ENCODE data around the gene PRKCZ. TPM values are rescaled to one million over a fixed set of nuclear protein-coding genes. Genes with fewer than 3 reads are reported as not detected.

The PRKCZ gene
- total and polyA plus RNA-seq, 9 of the 15 experiments (the other 6 are each of a cell fraction or from before 2014, with no cell fraction given) = 0.07 to 3.1 (median 1.3) TPM

DNA sequence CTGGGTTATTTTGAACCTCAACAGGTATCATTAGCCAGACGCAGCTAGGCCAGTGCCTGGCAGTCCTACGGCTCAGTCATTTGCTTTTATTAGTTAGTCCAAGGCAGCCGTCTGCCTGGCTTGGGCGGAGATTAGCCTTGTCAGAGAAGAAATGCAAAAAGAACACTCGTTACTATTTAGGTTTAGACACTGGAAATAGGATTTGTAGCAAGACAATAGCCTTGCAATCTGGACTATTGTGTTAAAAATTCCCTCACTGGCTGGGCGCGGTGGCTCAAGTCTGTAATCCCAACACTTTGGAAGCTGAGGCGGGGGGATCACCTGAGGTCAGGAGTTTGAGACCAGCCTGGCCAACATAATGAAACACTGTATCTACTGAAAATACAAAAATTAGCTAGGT is 11.0 kb upstream of the PRKCZ start:
- no peaks in the 10 kb centered on the region for H3K36me3 ChIP-seq (ENCODE audit: control insufficient read depth, insufficient read depth, low read length)
- no peak overlapping the region for H3K4me2 ChIP-seq (ENCODE audit: insufficient read depth, low read length)
- DNase-seq (ENCODE audit: extremely low read depth in 1 of 4, low spot score in 3 of 4) (no peak), FAIRE-seq (no peak), ATAC-seq (no peak)
- no peak overlapping the region for H2AFZ ChIP-seq (ENCODE audit: low read depth, low read length)
- ChIA-PET CTCF (ENCODE audit: low intra/inter-chr PET ratio) (interaction anchor here (0.8 kb wide), 1 partner anchor 80 kb away, joined by 3 read pairs; no protein-coding TSS in a partner anchor), POLR2A (interaction anchor here (1.0 kb wide), 2 partner anchors 8 to 71 kb away, joined by 3 to 4 read pairs; no protein-coding TSS in a partner anchor)
- no peak overlapping the region for H3K4me3 ChIP-seq
- no peak overlapping the region for H3K27ac ChIP-seq (ENCODE audit: extremely low read depth, low read depth, low read length)
- TF ChIP-seq HIVEP1 (CRISPR knock-in tag; IDR thresholded peaks at IDR 0.05) (no peak), RNF2 (IDR thresholded peaks at IDR 0.05) (no peak), KLF1 (tag; IDR thresholded peaks at IDR 0.05) (no peak), ZKSCAN8 (CRISPR knock-in tag; IDR thresholded peaks at IDR 0.05) (no peak), ZC3H4 (CRISPR knock-in tag; IDR thresholded peaks at IDR 0.05; ENCODE audit: borderline replicate concordance) (no peak), HDAC8 (tag; IDR thresholded peaks at IDR 0.05) (no peak), FIP1L1 (IDR thresholded peaks at IDR 0.05; ENCODE audit: low read depth, low read length, poor library complexity, severe bottlenecking) (no peak), ZNF584 (CRISPR knock-in tag; IDR thresholded peaks at IDR 0.05; ENCODE audit: low read depth) (no peak)
- TF ChIP-seq, protein P1, sequence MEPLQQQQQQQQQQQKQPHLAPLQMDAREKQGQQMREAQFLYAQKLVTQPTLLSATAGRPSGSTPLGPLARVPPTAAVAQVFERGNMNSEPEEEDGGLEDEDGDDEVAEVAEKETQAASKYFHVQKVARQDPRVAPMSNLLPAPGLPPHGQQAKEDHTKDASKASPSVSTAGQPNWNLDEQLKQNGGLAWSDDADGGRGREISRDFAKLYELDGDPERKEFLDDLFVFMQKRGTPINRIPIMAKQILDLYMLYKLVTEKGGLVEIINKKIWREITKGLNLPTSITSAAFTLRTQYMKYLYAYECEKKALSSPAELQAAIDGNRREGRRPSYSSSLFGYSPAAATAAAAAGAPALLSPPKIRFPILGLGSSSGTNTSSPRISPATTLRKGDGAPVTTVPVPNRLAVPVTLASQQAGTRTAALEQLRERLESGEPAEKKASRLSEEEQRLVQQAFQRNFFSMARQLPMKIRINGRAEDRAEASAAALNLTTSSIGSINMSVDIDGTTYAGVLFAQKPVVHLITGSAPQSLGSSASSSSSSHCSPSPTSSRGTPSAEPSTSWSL (CRISPR knock-in tag; IDR thresholded peaks at IDR 0.05; ENCODE audit: borderline replicate concordance) = no peak
- TF ChIP-seq, protein P2, sequence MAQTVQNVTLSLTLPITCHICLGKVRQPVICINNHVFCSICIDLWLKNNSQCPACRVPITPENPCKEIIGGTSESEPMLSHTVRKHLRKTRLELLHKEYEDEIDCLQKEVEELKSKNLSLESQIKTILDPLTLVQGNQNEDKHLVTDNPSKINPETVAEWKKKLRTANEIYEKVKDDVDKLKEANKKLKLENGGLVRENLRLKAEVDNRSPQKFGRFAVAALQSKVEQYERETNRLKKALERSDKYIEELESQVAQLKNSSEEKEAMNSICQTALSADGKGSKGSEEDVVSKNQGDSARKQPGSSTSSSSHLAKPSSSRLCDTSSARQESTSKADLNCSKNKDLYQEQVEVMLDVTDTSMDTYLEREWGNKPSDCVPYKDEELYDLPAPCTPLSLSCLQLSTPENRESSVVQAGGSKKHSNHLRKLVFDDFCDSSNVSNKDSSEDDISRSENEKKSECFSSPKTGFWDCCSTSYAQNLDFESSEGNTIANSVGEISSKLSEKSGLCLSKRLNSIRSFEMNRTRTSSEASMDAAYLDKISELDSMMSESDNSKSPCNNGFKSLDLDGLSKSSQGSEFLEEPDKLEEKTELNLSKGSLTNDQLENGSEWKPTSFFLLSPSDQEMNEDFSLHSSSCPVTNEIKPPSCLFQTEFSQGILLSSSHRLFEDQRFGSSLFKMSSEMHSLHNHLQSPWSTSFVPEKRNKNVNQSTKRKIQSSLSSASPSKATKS (CRISPR knock-in tag; IDR thresholded peaks at IDR 0.05) = no peak
- no peak overlapping the region for H3K9ac ChIP-seq (ENCODE audit: insufficient read depth in 1 of 2, low read depth in 2 of 2, low read length in 2 of 2)
- in situ Hi-C loops (cut with MboI) (loop anchor here (5.0 kb wide), 1 partner anchor 77 kb away; no protein-coding TSS in a partner anchor), intact Hi-C loops (cut with micrococcal nuclease) (no loop called here)
- H4K20me1 ChIP-seq (replicated peaks; ENCODE audit: control insufficient read depth, insufficient read depth, low read length) = peaks cover 12% of the 10 kb centered on the region
- H3K9me1 ChIP-seq (ENCODE audit: control insufficient read depth, insufficient read depth, low read length) = no peaks in the 10 kb centered on the region
- H3K9me3 ChIP-seq (replicated peaks; ENCODE audit: control insufficient read depth, insufficient read depth, low read depth, low read length) = no peaks in the 10 kb centered on the region
- no TSS peak for BruUV-seq (replicated peaks)
- H3K79me2 ChIP-seq (ENCODE audit: control insufficient read depth, insufficient read depth, low read length) = no peaks in the 10 kb centered on the region
- 2% methylated on average over 8 of the region's 8 CpGs for WGBS (ENCODE audit: insufficient coverage, low coverage, missing lambda C conversion rate)
- peaks cover 65 to 94% of the 10 kb centered on the region in 2 experiments; a peak in 4 of 5 replicates for H3K27me3 ChIP-seq (ENCODE audit: control insufficient read depth in 2 of 2, insufficient read depth in 2 of 2, low read length in 2 of 2)
- peaks cover 0 to 12% of the 10 kb centered on the region in 2 experiments; a peak in 1 of 5 replicates for H3K4me1 ChIP-seq (replicated peaks in 1 of 2; ENCODE audit: control insufficient read depth in 2 of 2, insufficient read depth in 2 of 2, low read length in 2 of 2)
